Smooth muscle cell of the pulmonary artery (primary cell): ENCODE results near the gene RNASEL. TPM values are rescaled to one million over a fixed set of nuclear protein-coding genes. Genes with fewer than 3 reads are reported as not detected.

Source experiments
- total RNA-seq: library from RNA; depleted of rRNA; stranded (reverse); fragments of >200 nt; gene quantifications from 2 replicates; pipeline ENCODE4 v1.2.3, GENCODE V29; 2014

The RNASEL gene, protein sequence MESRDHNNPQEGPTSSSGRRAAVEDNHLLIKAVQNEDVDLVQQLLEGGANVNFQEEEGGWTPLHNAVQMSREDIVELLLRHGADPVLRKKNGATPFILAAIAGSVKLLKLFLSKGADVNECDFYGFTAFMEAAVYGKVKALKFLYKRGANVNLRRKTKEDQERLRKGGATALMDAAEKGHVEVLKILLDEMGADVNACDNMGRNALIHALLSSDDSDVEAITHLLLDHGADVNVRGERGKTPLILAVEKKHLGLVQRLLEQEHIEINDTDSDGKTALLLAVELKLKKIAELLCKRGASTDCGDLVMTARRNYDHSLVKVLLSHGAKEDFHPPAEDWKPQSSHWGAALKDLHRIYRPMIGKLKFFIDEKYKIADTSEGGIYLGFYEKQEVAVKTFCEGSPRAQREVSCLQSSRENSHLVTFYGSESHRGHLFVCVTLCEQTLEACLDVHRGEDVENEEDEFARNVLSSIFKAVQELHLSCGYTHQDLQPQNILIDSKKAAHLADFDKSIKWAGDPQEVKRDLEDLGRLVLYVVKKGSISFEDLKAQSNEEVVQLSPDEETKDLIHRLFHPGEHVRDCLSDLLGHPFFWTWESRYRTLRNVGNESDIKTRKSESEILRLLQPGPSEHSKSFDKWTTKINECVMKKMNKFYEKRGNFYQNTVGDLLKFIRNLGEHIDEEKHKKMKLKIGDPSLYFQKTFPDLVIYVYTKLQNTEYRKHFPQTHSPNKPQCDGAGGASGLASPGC
- total RNA-seq: 7.0 and 13.4 TPM in 2 replicates

DNA sequence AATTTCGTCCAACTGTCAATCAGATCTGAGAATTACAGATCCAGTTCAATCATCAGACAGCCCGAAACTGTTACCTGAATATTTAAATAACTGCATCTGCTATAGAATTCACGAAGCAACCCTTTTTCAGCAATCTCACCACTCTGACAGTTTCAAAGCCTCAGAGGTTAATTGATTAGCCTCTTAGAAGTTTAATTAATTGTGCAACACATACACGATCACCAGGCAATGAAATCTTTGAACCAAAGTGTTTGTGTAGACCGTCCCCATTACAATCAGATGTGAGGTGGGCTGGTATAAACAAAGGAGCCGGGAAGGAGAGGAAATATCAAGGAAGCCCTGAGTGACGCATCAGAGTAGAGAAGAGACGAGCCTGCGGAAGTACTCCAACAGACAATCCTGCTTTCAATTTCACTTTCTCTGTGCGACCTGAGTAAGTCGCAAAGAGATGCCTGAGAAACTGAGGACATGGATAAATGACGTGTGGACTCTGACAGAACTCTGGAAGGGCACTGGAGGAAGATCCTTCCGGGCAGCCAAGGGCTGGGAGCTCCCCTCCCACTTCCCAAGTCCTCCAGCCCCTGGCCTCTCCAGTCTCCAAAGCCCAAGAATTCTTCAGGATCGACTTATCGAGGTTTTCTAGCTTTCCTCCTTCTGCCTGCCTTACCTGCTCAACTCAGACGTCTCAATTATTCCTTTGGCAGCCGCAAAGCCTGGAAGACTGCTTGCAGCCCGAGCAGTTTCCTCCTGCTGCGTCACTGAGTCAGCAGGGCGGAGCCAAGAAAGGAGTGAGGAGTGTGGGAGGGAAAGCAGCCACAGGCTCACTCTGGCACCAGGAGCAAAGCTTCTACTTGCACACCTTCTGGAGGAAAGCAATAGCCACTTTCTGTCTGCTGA lies at the start of gene RNASEL:
RNASEL (minus strand) TSS at position 757 of the 897 bp plus-strand sequence. CDS start 2,450 bp downstream, outside the sequence.

DNA sequence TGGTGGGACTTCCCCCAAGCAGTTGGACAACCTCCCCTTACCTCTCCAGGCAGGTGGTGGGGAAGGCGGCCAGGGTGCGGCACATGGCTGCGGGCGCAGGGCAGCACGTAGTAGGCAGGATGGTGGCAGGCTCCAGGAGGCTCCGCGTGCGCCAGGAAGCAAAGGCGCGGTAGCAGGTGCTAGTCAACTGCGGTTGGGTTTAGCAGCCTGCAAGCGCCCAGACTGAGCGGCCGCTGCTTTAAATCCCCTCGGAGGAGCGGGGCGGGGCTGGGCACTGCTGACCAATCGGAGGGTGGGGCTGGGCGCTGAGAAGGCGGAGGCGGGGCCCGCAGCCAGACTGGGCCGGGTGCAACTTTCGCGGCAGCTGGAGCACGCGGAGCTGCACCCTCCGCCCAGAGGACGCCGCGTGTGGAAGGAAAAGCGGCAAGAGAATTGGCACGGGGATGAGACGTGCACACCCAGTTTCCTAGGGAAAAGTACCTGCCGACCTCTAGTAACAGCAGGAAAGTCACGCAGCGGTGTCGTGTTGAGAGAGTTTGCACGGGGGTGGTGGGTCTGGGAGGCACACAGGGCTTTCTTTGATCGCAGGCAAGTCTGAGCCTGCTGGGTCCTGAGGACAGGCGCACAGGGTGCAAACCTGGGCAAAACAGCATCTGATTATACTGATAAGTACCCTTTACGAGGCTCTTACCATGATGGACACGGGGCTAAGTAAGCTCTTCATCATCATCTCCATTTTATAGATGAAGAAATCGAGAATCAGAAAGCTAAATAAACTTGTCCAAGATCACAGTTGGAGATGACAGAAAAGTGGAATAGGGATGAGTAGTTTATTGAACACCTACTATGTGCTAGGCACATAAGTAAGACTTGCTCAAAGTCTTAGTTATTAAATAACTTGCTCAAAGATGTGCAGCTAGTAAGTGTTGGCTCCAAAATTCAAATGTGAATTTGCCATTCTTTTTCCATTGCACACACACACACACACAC lies 15.4 kb upstream of the RNASEL start, which contains the start of gene RGS16:
RGS16 (minus strand) TSS at position 215 of the 990 bp plus-strand sequence; CDS start at position 85, 130 bp downstream.

Other genes starting within 250 kb of the RNASEL start
- gene GLUL, start 197.5 kb downstream of the RNASEL start, total RNA-seq: 182 and 223 TPM in 2 replicates
- not detected in 2 replicates for gene TEDDM1, start 188.6 kb downstream of the RNASEL start, total RNA-seq
- gene RGSL1, start 139.1 kb downstream of the RNASEL start, total RNA-seq: not detected in 2 replicates
- gene RGS16, start 15.1 kb upstream of the RNASEL start, total RNA-seq: 2.8 and 3.1 TPM in 2 replicates
- not detected in 2 replicates for gene RGS8, start 95.3 kb upstream of the RNASEL start, total RNA-seq
- gene NPL, start 200.5 kb upstream of the RNASEL start, total RNA-seq: 4.5 and 4.6 TPM in 2 replicates